ENCODE measurements around the gene STK11IP. TPM values are rescaled to one million over a fixed set of nuclear protein-coding genes. Genes with fewer than 3 reads are reported as not detected.

Gene STK11IP
- total and polyA plus RNA-seq, 9 of the 15 experiments (the other 6 are each of a cell fraction or from before 2014, with no cell fraction given), result 0.52 to 21.7 (median 5.6) TPM

- no peak for TF ChIP-seq STAT6 (CRISPR knock-in tag; IDR thresholded peaks at IDR 0.05)
- no peak for TF ChIP-seq PCBP2 (IDR thresholded peaks at IDR 0.05; ENCODE audit: low read depth, low read length, poor library complexity, severe bottlenecking)
- TF ChIP-seq RCOR1 (IDR thresholded peaks at IDR 0.05; ENCODE audit: borderline replicate concordance in 1 of 2, low read depth in 2 of 2, low read length in 2 of 2), result peak in 1 of 2 experiments; percentile 81; a peak in 2 of 4 replicates
- no peak for TF ChIP-seq SIN3B (IDR thresholded peaks at IDR 0.05; ENCODE audit: low read depth)
- TF ChIP-seq FOXA1 (IDR thresholded peaks at IDR 0.05; ENCODE audit: borderline replicate concordance), result no peak
- no peak for TF ChIP-seq STAT5B (CRISPR knock-in tag; IDR thresholded peaks at IDR 0.05)
- TF ChIP-seq FIP1L1 (IDR thresholded peaks at IDR 0.05; ENCODE audit: low read depth, low read length, poor library complexity, severe bottlenecking), result no peak
- TF ChIP-seq SAP30 (IDR thresholded peaks at IDR 0.05; ENCODE audit: borderline replicate concordance, insufficient read depth, low read depth, low read length, poor library complexity, severe bottlenecking), result no peak
- TF ChIP-seq ELF2 (CRISPR knock-in tag; IDR thresholded peaks at IDR 0.05), result no peak
- no peak for TF ChIP-seq SAFB2 (IDR thresholded peaks at IDR 0.05; ENCODE audit: borderline replicate concordance, low read depth, low read length, severe bottlenecking)
- TF ChIP-seq NKRF (IDR thresholded peaks at IDR 0.05; ENCODE audit: borderline replicate concordance), result 0 out of 2 replicates have a peak, but pooled peaks have one; percentile 15
- TF ChIP-seq ZNF75A (CRISPR knock-in tag; IDR thresholded peaks at IDR 0.05), result no peak
- no peak for TF ChIP-seq BCLAF1 (IDR thresholded peaks at IDR 0.05; ENCODE audit: borderline replicate concordance in 1 of 2, control insufficient read depth in 1 of 2, low read depth in 2 of 2, low read length in 1 of 2)
- peak; percentile 54; the same call in 1 of the 2 replicates for TF ChIP-seq BHLHE40 (IDR thresholded peaks at IDR 0.05; ENCODE audit: low read length)
- TF ChIP-seq ETS2 (tag; IDR thresholded peaks at IDR 0.05; ENCODE audit: borderline replicate concordance, poor library complexity, severe bottlenecking), result no peak
- no peak for TF ChIP-seq PTBP1 (IDR thresholded peaks at IDR 0.05; ENCODE audit: low read depth, low read length)
- TF ChIP-seq ZNF583 (CRISPR knock-in tag; IDR thresholded peaks at IDR 0.05), result no peak
- no peak for TF ChIP-seq ZNF143 (CRISPR knock-in tag; IDR thresholded peaks at IDR 0.05)
Observed at GRCh38 chr2:219571311-219572236, 26.1 kb upstream of the STK11IP start, which contains the start of gene OBSL1 (continued).

Measured in K562 (cell line).